T-helper 2 cell treated with Interferon-gamma antibody and Interleukin-4, amounts not matched to agents 5 μg/mL and 100 μg/mL, for 36 hours (primary cell): ENCODE measurements around the gene LRRFIP1.

ENCODE experiments used
- DNase-seq: peaks from one replicate; pipeline ENCODE4 v3.0.0; 2021; ENCODE audit warnings: low spot score
- H3K27ac Mint-ChIP-seq: one replicate; pipeline ENCODE4 v1.8.0; 2021; ENCODE audit warnings: mild to moderate bottlenecking, mixed read lengths
- H3K27me3 Mint-ChIP-seq: one replicate; pipeline ENCODE4 v1.8.0; 2021; ENCODE audit warnings: low read depth, mixed read lengths
- H3K36me3 Mint-ChIP-seq: one replicate; pipeline ENCODE4 v1.8.0; 2021; ENCODE audit warnings: low read depth, mixed read lengths
- H3K4me1 Mint-ChIP-seq: one replicate; pipeline ENCODE4 v1.8.0; 2021; ENCODE audit warnings: low read depth, mixed read lengths
- H3K4me3 Mint-ChIP-seq: one replicate; pipeline ENCODE4 v1.8.0; 2022; ENCODE audit warnings: mild to moderate bottlenecking, moderate library complexity, mixed read lengths
- H3K9me3 Mint-ChIP-seq: one replicate; pipeline ENCODE4 v1.8.0; 2021; ENCODE audit warnings: mixed read lengths

The LRRFIP1 gene

DNA sequence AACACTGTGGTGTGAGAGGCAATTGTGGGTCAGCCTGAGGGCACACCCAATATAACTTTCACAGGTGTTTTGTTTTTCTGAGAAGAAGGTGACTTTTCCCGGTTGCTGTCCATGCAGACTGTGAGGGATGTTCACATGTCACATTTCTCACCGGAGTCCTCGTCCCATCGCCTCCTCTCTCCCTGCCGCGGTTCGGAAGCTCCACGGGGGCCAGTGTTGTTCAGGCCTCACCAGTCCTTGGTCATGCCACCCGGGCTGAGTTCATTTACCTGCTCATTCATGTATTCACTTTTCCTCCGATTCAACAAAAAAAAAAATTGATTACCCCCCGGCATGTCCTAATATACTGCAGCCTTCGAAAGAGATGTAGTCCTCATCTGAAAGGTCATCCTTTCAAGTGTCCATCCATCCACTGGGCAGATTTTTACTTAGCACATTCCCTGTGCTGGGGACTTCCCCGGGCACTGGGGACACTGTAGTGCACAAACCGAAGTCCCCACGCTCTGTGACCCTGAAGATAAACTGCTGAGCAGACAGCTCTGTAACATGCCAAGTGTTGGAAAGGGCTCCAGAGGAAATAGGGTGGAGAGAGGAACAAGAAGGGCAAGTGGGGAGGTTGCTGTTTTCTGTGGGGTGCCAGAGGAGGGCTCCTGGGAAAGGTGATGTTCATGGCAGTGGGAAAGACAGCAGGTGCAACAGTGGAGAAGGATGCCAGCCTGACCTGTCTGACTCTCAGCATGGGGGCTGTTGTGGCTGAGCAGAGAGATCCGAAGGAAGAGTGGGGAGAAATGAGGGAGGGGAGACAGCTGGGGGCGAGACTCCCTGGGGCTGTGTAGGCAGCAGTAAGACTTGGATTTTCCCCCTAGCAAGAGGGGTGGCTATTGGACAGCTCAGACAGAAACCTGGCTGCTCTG, 22.4 kb downstream of the LRRFIP1 start:
- H3K9me3 Mint-ChIP-seq, result no peaks in the 10 kb centered on the region
- H3K36me3 Mint-ChIP-seq, result no peaks in the 10 kb centered on the region
- no peak for DNase-seq
- no peaks in the 10 kb centered on the region for H3K4me1 Mint-ChIP-seq
- peaks cover 16% of the 10 kb centered on the region for H3K27me3 Mint-ChIP-seq
- H3K27ac Mint-ChIP-seq, result no peak overlapping the region
- H3K4me3 Mint-ChIP-seq, result no peak overlapping the region

DNA sequence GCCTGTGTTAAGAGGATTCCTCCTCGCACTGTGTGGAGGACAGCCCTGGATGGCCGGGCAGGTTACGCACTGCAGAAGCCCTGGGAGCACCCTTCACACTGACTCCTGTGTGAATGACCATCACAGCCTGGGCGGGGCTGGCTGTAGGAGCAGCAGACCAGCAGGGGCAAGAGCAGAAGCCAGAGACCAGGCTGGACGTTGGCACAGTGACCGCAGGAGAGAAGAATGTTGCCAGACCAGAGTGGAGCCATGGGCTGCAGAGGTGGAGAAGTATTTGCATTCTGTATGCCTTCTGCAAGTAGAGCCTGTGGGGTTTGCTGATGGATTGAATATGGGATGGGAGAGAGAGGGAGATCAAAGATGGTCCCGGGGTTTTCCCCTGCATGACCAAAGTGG, 23.1 kb downstream of the LRRFIP1 start:
- no peak overlapping the region for H3K27ac Mint-ChIP-seq

DNA sequence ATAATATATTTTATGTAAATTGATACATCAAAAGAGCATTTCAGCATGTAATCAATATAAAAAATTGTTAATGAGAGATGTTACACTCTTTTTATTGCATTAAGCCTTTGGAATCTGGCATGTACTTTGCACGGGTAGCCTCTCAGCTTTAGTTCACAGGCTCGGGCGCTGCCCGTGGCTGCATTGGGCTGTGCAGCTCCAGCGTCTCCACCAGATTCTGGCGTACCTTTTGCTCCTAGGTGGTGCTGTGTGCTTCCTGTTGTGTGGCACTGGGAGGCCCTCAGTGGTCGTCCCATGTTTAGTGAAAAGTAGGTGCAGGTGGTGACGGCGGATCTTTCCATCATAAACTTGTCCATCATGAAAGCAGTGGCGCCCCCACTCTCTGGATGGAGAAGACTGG, 24.4 kb downstream of the LRRFIP1 start:
- H3K27ac Mint-ChIP-seq, result no peak overlapping the region

More for the DNA sequence above, 23.1 kb downstream of the LRRFIP1 start:
- Mint-ChIP-seq H3K36me3 (no peaks in the 10 kb centered on the region), H3K4me3 (no peak overlapping the region), H3K9me3 (no peaks in the 10 kb centered on the region), H3K4me1 (peaks cover 3% of the 10 kb centered on the region), H3K27me3 (peaks cover 14% of the 10 kb centered on the region)
- no peak for DNase-seq

DNA sequence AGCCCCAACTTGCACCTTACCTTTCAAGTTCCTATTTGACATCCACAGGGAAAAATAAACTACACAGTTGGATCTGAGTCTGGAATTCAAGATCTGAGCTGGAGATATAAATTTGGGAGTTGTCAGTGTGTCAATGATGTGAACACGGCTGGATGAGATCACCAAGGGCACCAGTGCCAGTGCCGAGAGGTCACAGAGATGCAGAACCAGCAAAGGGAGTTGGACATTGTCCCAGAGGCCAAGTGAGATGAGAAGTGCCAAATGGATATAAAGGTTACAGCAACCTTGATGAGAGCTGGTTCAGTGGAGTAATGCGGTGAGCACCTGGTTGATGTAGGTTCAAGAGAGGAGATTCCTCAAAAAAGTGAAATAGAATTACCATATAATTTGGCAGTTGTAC, 24.8 kb downstream of the LRRFIP1 start:
- Mint-ChIP-seq H3K4me3 (no peak overlapping the region), H3K9me3 (peaks cover 4% of the 10 kb centered on the region), H3K27ac (no peak overlapping the region), H3K27me3 (peaks cover 18% of the 10 kb centered on the region), H3K36me3 (no peaks in the 10 kb centered on the region), H3K4me1 (peaks cover 7% of the 10 kb centered on the region)
- no peak for DNase-seq

More for the DNA sequence above, 24.4 kb downstream of the LRRFIP1 start:
- H3K36me3 Mint-ChIP-seq, result no peaks in the 10 kb centered on the region
- no peaks in the 10 kb centered on the region for H3K9me3 Mint-ChIP-seq
- no peak for DNase-seq
- H3K4me3 Mint-ChIP-seq, result no peak overlapping the region
- peaks cover 14% of the 10 kb centered on the region for H3K27me3 Mint-ChIP-seq
- H3K4me1 Mint-ChIP-seq, result peaks cover 7% of the 10 kb centered on the region

DNA sequence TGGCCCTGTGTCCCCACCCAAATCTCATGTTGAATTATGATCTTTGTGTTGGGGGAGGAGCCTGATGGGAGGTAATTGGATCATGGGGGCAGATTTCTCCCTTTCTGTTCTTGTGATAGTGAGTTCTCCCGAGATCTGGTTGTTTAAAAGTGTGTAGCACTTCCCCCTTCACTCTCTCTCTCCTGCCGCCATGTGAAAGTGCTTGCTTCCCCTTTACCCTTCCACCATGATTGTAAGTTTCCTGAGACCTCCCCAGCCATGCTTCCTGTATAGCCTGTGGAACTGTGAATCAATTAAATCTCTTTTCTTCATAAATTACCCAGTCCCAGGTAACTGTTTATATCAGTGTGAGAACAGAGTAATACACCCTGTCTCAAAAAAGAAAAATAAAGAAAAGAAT, 25.5 kb downstream of the LRRFIP1 start:
- peaks cover 7% of the 10 kb centered on the region for H3K4me1 Mint-ChIP-seq

DNA sequence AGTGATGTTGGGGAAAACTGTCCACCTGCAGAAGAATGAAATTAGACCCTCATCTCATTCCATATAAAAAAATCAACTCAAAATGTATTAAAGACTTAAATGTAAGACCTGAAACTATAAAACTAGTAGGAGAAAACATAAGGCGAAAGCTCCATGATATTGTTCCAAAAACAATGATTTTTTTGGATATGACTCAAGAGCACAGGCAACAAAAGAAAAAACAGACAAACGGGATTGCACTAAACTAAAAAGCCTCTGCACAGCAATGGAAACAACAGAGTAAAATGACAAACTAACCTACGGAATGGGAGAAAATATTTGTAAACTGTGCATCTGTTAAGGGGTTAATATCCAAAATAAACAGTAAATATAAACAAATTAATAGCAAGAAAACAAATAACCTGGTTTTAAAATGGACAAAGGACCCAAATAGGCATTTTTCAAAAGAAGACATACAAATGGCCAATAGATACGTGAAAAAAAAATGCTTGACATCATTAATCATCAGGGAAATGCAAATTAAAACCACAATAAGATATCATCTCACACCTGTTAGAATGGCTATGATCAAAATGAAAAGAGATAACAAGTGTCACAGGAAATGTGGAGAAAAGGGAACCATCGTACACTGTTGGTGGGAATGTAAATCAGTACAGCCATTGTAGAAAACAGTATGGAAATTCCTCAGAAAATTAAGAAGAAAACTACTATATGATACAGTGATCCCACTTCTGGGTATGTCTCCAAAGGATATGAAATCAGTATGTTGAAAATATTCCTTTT, 26.6 kb downstream of the LRRFIP1 start:
- H3K9me3 Mint-ChIP-seq, result peaks cover 5% of the 10 kb centered on the region
- H3K27me3 Mint-ChIP-seq, result peaks cover 30% of the 10 kb centered on the region
- no peak overlapping the region for H3K4me3 Mint-ChIP-seq
- DNase-seq, result no peak
- peaks cover 7% of the 10 kb centered on the region for H3K4me1 Mint-ChIP-seq
- H3K36me3 Mint-ChIP-seq, result no peaks in the 10 kb centered on the region
- no peak overlapping the region for H3K27ac Mint-ChIP-seq

More for the DNA sequence above, 25.5 kb downstream of the LRRFIP1 start:
- H3K27me3 Mint-ChIP-seq, result peaks cover 23% of the 10 kb centered on the region
- no peaks in the 10 kb centered on the region for H3K36me3 Mint-ChIP-seq
- no peak overlapping the region for H3K27ac Mint-ChIP-seq
- no peak for DNase-seq
- H3K4me3 Mint-ChIP-seq, result no peak overlapping the region
- peaks cover 5% of the 10 kb centered on the region for H3K9me3 Mint-ChIP-seq

DNA sequence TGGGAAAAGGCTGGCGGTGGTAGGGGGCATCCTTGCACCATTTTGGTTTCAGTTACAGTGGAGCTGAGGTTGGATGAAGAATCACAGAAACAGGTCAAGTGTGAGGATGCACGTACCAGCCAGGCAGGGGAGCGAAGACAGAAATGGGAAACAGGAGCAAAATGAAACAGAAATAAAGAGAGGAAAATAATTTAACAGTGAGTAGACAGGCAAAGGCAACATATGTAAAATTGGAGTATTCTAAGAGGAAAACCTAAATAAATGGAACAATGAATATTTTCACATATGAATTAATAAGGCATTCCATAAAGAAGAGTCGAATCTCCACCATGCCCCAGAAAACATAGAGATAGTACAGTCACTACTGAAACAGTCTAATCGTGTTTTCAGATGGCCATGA, 29.7 kb downstream of the LRRFIP1 start:
- DNase-seq, result no peak
- no peak overlapping the region for H3K27ac Mint-ChIP-seq
- H3K9me3 Mint-ChIP-seq, result peaks cover 5% of the 10 kb centered on the region
- H3K27me3 Mint-ChIP-seq, result peaks cover 34% of the 10 kb centered on the region
- H3K4me3 Mint-ChIP-seq, result no peak overlapping the region
- H3K36me3 Mint-ChIP-seq, result no peaks in the 10 kb centered on the region
- peaks cover 7% of the 10 kb centered on the region for H3K4me1 Mint-ChIP-seq

DNA sequence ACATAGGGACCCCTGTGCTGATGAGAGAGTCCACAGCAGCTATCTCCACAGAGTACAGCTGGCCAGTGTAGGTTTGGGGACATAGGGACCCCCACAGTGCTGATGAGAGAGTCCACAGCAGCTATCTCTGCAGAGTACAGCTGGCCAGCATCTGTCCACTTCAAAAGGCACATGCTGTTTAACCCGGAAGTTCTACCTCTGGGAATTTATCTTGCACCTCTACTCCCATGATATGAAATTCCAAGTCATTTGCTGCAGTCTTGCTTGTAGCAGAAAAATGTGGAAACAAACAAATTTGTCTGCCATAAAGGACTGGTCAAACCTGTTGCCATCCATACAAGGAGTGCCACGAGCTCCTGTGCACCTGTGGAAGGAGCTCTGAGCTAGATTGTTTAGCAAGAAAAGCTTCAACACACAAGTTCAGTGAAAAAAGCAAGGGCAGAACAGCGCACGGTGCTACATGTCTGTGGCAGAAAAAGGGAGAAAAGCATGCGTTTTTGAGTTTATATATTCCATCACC, 33.1 kb downstream of the LRRFIP1 start:
- peaks cover 11% of the 10 kb centered on the region for H3K4me1 Mint-ChIP-seq
- no peaks in the 10 kb centered on the region for H3K36me3 Mint-ChIP-seq
- no peak overlapping the region for H3K27ac Mint-ChIP-seq
- H3K4me3 Mint-ChIP-seq, result no peak overlapping the region
- DNase-seq, result no peak
- peaks cover 5% of the 10 kb centered on the region for H3K9me3 Mint-ChIP-seq
- peaks cover 35% of the 10 kb centered on the region for H3K27me3 Mint-ChIP-seq

DNA sequence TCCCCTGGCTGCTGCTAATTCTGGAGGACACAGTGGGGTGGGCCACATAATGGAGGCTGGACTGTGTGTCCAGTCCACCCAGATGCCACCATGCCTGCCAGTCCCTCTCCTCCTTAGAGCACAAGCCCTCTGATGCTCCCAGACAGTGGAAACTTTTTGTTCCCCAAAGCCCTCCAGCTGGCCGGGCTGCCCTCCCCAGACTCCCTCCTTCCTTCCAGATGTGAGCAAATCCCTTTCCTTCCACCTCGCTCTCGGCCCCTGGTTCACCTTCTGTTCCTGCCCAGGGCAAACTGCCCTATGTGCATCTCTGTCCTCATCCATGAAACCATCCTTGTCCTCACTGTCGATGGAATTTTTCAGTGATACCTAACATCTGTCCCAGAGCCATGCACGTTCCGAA, 33.9 kb downstream of the LRRFIP1 start:
- peaks cover 5% of the 10 kb centered on the region for H3K9me3 Mint-ChIP-seq
- H3K27me3 Mint-ChIP-seq, result peaks cover 37% of the 10 kb centered on the region
- no peak overlapping the region for H3K27ac Mint-ChIP-seq
- no peak for DNase-seq
- no peaks in the 10 kb centered on the region for H3K36me3 Mint-ChIP-seq
- H3K4me1 Mint-ChIP-seq, result peaks cover 6% of the 10 kb centered on the region
- H3K4me3 Mint-ChIP-seq, result no peak overlapping the region

DNA sequence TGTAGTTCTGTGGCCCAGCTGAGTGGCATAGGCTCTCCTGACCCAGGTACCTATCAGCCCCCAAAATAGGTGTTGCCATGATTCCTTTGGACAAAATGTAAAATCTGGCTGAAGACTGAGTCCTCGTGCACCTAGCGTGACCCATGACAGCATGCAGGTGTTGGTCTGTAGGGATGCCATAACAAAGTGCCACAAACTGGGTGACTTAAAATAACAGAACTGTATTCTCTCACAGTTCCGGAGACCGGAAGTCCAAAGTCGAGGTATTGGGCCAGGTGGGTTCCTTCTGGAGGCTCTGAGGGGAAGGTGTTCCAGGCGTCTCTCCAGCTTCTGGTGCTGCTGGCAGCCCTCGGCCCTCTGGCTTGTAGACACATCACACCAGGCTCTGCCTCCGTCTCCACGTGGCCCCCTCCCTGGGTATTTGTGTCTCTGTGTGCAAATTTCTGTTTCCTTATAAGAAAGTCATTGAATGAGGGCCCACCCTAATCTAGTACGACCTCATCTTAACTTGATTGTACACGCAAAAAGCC, 34.5 kb downstream of the LRRFIP1 start:
- peaks cover 42% of the 10 kb centered on the region for H3K27me3 Mint-ChIP-seq
- H3K4me1 Mint-ChIP-seq, result peaks cover 6% of the 10 kb centered on the region
- no peak for DNase-seq
- H3K36me3 Mint-ChIP-seq, result no peaks in the 10 kb centered on the region
- peaks cover 4% of the 10 kb centered on the region for H3K9me3 Mint-ChIP-seq
- no peak overlapping the region for H3K4me3 Mint-ChIP-seq
- H3K27ac Mint-ChIP-seq, result no peak overlapping the region

DNA sequence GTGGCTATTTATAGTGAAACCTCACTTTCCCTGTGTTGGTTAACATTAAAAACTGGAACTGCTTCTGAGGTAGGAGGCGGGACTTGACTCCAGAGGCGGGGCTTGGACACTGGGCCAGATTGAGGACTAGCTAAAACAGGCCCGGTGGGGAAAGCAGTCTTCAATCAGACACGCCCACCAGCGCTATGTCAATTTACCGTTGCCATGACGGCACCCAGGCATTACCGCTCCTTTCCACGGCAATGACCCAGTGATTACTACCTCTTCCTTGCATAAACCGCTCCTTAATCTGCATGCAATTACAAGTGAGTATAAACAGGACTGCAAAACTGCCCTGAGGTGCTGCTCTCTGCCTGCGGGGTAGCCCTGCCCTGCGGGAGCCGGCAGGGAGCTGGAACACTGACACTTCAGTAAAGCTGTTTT, 35.3 kb downstream of the LRRFIP1 start:
- peak; percentile 47 for DNase-seq
- H3K27ac Mint-ChIP-seq, result no peak overlapping the region
- H3K4me1 Mint-ChIP-seq, result peaks cover 6% of the 10 kb centered on the region
- peak overlapping the region; percentile 8 for H3K4me3 Mint-ChIP-seq
- H3K27me3 Mint-ChIP-seq, result peaks cover 38% of the 10 kb centered on the region
- H3K9me3 Mint-ChIP-seq, result no peaks in the 10 kb centered on the region
- H3K36me3 Mint-ChIP-seq, result no peaks in the 10 kb centered on the region

DNA sequence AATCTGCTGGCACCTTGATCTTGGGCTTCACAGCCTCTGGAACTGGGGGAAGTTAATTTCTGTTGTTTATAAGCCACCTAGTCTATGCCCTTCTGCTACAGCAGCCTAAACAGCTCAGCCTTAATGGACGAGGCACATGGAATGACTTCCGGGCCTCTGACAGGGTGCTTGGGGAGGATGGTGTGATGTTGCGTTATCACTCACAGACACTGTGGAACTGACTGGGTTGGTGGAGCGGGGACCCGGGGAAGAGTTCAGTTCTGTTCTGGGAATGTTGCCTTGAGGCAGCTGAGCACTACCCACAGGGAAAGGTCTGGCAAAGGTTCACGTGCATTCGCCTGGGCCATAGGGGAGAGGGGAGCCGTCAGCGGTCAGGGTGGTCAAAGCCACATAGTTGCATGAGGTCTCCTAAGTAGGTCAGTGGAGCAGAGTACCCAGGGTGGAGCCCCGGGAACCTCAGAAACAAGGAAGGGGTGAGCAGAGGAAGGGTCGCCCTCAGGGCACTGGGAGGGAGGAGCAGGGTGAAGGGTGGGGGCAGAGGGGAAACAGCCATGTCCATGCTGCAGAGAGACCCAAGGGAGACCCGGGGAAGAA, 36.2 kb downstream of the LRRFIP1 start:
- DNase-seq, result no peak
- Mint-ChIP-seq H3K4me3 (no peak overlapping the region), H3K27ac (no peak overlapping the region), H3K36me3 (no peaks in the 10 kb centered on the region), H3K27me3 (peaks cover 35% of the 10 kb centered on the region), H3K9me3 (no peaks in the 10 kb centered on the region), H3K4me1 (peaks cover 6% of the 10 kb centered on the region)

DNA sequence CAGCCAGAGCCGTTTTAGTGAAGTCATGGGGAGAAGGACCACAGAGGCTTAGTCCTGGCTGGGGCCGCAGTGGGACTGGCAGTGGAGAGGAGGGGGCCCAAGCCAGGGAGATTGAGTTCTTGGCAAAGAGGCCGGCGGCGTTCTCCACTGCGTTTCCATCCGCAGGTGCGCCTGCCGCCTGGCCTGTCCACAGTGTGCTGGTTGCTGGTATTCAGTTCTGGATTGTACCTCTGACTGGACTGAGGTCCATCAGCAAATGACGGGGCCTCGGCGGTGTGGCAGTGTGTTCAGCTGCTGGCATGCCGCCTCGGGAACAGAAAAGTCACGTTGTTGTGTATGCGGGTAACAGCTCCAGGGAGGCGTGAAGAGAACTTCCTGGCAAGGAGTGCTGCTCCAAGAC, 36.8 kb downstream of the LRRFIP1 start:
- H3K27me3 Mint-ChIP-seq, result peaks cover 33% of the 10 kb centered on the region
- H3K9me3 Mint-ChIP-seq, result no peaks in the 10 kb centered on the region
- no peak overlapping the region for H3K27ac Mint-ChIP-seq
- H3K4me1 Mint-ChIP-seq, result peaks cover 6% of the 10 kb centered on the region
- DNase-seq, result no peak
- H3K36me3 Mint-ChIP-seq, result no peaks in the 10 kb centered on the region
- no peak overlapping the region for H3K4me3 Mint-ChIP-seq
